Bronchus fibroblast of lung (primary cell): Measurements from ENCODE around the gene MATN1. TPM values are rescaled to one million over a fixed set of nuclear protein-coding genes. Genes with fewer than 3 reads are reported as not detected.

ENCODE experiments used
- total RNA-seq: library from RNA; depleted of rRNA; stranded (reverse); fragments of >200 nt; gene quantifications from 2 replicates; pipeline ENCODE4 v1.2.3, GENCODE V29; 2015

The MATN1 gene, protein sequence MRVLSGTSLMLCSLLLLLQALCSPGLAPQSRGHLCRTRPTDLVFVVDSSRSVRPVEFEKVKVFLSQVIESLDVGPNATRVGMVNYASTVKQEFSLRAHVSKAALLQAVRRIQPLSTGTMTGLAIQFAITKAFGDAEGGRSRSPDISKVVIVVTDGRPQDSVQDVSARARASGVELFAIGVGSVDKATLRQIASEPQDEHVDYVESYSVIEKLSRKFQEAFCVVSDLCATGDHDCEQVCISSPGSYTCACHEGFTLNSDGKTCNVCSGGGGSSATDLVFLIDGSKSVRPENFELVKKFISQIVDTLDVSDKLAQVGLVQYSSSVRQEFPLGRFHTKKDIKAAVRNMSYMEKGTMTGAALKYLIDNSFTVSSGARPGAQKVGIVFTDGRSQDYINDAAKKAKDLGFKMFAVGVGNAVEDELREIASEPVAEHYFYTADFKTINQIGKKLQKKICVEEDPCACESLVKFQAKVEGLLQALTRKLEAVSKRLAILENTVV
- not detected in 2 replicates for total RNA-seq

DNA sequence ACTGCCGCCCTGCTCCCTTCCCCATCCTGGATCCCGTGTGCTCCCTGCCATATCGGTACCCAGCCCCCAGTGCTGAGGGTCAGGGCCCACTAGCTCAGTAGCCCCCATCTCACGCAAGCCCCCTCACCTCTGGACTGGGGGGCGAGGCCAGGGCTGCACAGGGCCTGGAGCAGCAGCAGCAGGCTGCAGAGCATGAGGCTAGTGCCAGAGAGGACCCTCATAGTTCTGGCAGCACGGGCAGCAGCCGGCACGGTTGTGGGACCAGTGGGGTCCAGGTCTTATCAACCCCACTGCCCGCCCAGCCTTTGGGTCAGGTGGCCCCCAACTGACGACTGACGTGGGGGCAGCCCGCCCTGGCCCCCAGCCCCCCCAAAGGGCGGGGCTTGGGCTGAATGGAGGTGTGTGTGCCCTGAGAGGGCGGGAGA is at the start of gene MATN1:
MATN1 (minus strand) TSS at position 255 of the 425 bp plus-strand sequence; CDS start at position 221, 34 bp downstream.

DNA sequence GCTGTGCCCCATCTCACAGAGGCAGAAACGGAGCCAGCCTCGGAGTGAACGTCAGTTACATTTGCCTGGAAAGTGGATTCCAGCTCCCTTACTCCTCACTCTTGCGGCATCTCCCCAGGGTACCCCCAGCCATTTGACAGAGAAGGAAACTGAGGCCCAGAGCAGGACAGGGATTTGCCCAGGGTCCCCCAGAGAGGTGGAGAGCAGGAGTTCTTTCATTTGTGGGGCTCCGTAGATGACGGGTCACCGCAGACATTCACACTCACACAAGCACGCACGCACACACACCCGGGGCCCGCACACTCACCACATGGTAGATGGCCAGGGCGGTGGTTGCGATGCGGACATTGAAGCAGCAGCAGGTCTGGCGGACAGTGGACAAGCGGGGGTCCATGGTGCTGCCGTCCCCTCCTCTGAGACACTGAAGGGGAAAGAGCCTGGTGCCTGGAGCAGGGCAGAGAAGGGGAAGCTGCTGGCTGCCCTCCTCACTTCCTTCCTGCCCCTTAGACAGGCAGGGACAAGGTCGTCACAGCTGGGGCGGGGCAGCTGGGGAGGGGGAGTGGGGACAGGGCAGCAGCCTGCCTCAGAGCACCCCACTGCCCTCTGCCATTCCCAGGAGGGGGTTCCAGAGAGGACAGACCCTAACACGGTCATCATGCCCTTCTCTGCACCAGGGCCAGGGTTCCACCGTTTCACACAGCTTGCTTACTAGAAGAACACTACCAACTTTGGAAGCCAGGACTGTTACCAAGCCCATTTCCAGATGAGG is 34.2 kb upstream of the MATN1 start, which contains the start of gene LAPTM5:
LAPTM5 (minus strand) TSS at position 423 of the 769 bp plus-strand sequence; CDS start at position 394, 29 bp downstream.

Other genes with a start within 250 kb of the MATN1 start
- gene LAPTM5, start 34.2 kb upstream of the MATN1 start, total RNA-seq, result not detected in 2 replicates
- 34.8 and 35.5 TPM in 2 replicates for gene SDC3, start 185.2 kb upstream of the MATN1 start, total RNA-seq